ENCODE results near the gene RPF1.

RPF1 gene

DNA sequence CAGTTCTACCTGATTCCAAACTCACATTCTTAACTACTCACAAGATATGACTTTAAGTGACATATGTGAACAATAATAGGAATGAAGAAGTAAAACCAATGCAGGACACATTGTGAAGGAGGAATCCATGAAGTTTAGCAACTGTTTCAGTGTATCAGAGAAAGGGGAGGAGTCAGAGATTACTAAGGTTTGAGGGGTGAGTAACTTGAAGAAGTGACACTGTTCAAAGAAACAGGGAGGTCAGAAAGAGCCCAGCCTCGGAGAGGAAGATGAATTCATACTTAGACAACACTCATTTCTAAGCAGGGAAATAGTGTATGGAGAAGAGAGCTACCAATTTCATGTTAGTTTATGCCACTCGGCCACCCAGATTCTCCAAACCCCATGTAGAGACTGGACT is 28.2 kb upstream of the RPF1 start:
- H3K36me3 ChIP-seq (ENCODE audit: control insufficient read depth, insufficient read depth, low read length), result no peaks in the 10 kb centered on the region
- H3K27me3 ChIP-seq (ENCODE audit: control insufficient read depth, insufficient read depth, low read length), result no peaks in the 10 kb centered on the region
- H3K4me1 ChIP-seq (ENCODE audit: control insufficient read depth, insufficient read depth, low read length), result no peaks in the 10 kb centered on the region
- H3K9ac ChIP-seq (ENCODE audit: low read length), result no peak overlapping the region
- H3K4me3 ChIP-seq (ENCODE audit: low read depth, low read length), result no peak overlapping the region
- no peaks in the 10 kb centered on the region for H3K9me3 ChIP-seq (ENCODE audit: control insufficient read depth, insufficient read depth, low read depth, low read length)
- no peak overlapping the region for H3K27ac ChIP-seq (ENCODE audit: low read depth, low read length)

DNA sequence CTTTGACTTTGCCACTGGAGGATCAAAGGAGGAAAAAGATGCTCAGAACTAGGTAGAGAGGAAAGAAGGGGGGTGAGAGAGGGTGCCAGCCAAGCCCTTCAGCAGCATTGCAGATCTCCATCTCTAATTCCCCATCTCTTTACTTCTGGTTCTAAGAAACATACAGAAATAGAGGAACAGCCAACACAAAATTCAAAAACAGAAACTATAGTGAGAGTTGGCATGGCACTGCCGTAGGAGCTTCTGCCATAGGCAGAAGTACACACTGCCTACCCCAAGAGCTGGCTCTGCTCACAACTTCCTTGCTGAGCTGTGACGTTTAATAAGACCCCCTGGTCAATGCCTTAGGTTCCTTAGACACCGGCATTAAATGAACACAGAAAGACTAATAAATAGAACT is 26.6 kb upstream of the RPF1 start:
- Histone ChIP-seq H3K4me1 (ENCODE audit: control insufficient read depth, insufficient read depth, low read length) (no peaks in the 10 kb centered on the region), H3K36me3 (ENCODE audit: control insufficient read depth, insufficient read depth, low read length) (no peaks in the 10 kb centered on the region), H3K9me3 (ENCODE audit: control insufficient read depth, insufficient read depth, low read depth, low read length) (no peaks in the 10 kb centered on the region), H3K27ac (ENCODE audit: low read depth, low read length) (no peak overlapping the region), H3K27me3 (ENCODE audit: control insufficient read depth, insufficient read depth, low read length) (peaks cover 3% of the 10 kb centered on the region), H3K9ac (ENCODE audit: low read length) (no peak overlapping the region), H3K4me3 (ENCODE audit: low read depth, low read length) (no peak overlapping the region)

DNA sequence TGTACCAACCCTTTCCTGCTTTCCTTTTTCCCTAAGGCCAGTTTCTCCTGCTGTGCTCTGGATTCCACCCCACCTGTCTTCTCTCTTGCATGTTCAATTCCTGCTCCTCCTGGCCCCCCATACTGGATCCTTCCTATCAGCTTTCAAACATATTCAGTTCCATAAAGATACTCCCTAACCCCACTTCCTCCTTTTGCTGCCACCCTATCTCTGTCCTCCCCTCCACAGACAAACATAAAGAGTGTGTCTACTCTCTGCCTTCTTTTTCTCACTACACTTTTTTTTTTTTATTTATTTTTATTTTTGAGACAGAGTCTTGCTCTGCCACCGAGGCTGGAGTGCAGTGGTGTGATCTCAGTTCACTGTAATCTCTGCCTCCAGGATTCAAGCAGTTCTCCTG is 16.9 kb upstream of the RPF1 start:
- peaks cover 19% of the 10 kb centered on the region for H3K27me3 ChIP-seq (ENCODE audit: control insufficient read depth, insufficient read depth, low read length)
- no peak overlapping the region for H3K9ac ChIP-seq (ENCODE audit: low read length)
- no peaks in the 10 kb centered on the region for H3K9me3 ChIP-seq (ENCODE audit: control insufficient read depth, insufficient read depth, low read depth, low read length)
- H3K27ac ChIP-seq (ENCODE audit: low read depth, low read length), result no peak overlapping the region
- no peaks in the 10 kb centered on the region for H3K36me3 ChIP-seq (ENCODE audit: control insufficient read depth, insufficient read depth, low read length)
- H3K4me1 ChIP-seq (ENCODE audit: control insufficient read depth, insufficient read depth, low read length), result no peaks in the 10 kb centered on the region
- H3K4me3 ChIP-seq (ENCODE audit: low read depth, low read length), result no peak overlapping the region

DNA sequence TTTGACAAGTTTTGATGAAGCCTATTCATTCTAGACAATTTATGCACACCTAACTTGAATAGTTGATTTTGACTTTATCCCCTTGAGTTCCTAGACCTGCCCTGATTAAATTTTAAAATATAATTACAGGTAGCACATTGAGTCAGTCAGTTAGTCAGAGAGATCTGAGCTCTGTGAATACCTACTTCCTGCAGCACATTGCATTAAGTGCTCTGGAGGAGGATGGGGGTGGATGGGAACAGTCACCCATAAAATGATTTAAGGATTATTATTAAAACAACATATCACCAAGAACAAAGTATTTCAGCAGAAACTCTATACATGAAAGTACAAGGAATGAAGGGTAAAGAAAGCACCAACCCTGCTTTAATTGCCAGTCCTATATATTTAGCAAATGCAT is 11.8 kb upstream of the RPF1 start:
- Histone ChIP-seq H3K4me1 (ENCODE audit: control insufficient read depth, insufficient read depth, low read length) (no peaks in the 10 kb centered on the region), H3K27ac (ENCODE audit: low read depth, low read length) (no peak overlapping the region), H3K9ac (ENCODE audit: low read length) (no peak overlapping the region), H3K4me3 (ENCODE audit: low read depth, low read length) (no peak overlapping the region), H3K9me3 (ENCODE audit: control insufficient read depth, insufficient read depth, low read depth, low read length) (no peaks in the 10 kb centered on the region), H3K36me3 (ENCODE audit: control insufficient read depth, insufficient read depth, low read length) (no peaks in the 10 kb centered on the region), H3K27me3 (ENCODE audit: control insufficient read depth, insufficient read depth, low read length) (peaks cover 55% of the 10 kb centered on the region)

DNA sequence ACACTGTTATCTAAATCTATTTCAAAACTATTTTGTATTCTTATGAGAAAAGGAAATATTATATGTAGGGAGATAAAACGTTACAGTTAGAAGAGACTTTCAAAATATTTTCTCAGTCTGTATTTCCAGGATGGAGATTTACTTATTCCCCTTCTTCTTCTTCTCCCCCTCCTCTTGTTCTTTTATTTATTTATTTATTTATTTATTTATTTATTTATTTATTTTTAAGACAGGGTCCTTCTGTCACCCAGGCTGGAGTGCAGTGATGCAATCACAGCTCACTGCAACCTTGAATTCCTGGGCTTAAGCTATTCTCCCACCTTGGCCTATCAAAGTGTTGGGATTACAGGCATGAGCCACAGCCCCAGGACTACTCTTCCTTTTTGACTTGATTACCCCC is 2.8 kb upstream of the RPF1 start:
- Histone ChIP-seq H3K36me3 (ENCODE audit: control insufficient read depth, insufficient read depth, low read length) (peaks cover 3% of the 10 kb centered on the region; the same call in 1 of the 2 replicates), H3K9ac (ENCODE audit: low read length) (no peak overlapping the region), H3K4me3 (ENCODE audit: low read depth, low read length) (no peak overlapping the region), H3K27ac (ENCODE audit: low read depth, low read length) (no peak overlapping the region), H3K27me3 (ENCODE audit: control insufficient read depth, insufficient read depth, low read length) (peaks cover 63% of the 10 kb centered on the region), H3K4me1 (ENCODE audit: control insufficient read depth, insufficient read depth, low read length) (0 out of 2 replicates have a peak, but pooled peaks cover 5% of the 10 kb centered on the region), H3K9me3 (ENCODE audit: control insufficient read depth, insufficient read depth, low read depth, low read length) (peaks cover 8% of the 10 kb centered on the region)

DNA sequence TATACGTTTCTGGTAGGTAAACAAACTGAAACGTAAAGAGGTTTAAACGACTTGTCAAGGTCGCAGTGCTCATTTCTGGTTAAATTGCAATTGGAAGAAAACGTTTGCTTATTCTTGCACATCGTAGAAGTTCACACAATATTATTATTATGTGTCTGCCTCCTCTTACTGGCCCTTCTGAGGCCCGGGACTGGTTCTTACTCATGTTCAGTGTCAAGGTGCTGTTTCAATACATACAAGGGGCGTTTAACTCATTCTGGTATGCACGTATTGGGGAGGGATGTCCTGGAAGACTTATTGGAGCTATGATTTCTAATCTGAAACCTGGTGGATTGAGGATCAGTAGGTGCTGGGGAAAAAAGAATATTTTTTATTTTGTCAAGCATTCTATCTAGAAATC is 932 bp downstream of the RPF1 start:
- Histone ChIP-seq H3K36me3 (ENCODE audit: control insufficient read depth, insufficient read depth, low read length) (peaks cover 26% of the 10 kb centered on the region), H3K4me3 (ENCODE audit: low read depth, low read length) (peak overlapping the region; percentile 84), H3K27me3 (ENCODE audit: control insufficient read depth, insufficient read depth, low read length) (peaks cover 29% of the 10 kb centered on the region), H3K4me1 (ENCODE audit: control insufficient read depth, insufficient read depth, low read length) (0 out of 2 replicates have a peak, but pooled peaks cover 5% of the 10 kb centered on the region), H3K27ac (ENCODE audit: low read depth, low read length) (no peak overlapping the region), H3K9me3 (ENCODE audit: control insufficient read depth, insufficient read depth, low read depth, low read length) (peaks cover 8% of the 10 kb centered on the region), H3K9ac (ENCODE audit: low read length) (peak overlapping the region; percentile 90)

DNA sequence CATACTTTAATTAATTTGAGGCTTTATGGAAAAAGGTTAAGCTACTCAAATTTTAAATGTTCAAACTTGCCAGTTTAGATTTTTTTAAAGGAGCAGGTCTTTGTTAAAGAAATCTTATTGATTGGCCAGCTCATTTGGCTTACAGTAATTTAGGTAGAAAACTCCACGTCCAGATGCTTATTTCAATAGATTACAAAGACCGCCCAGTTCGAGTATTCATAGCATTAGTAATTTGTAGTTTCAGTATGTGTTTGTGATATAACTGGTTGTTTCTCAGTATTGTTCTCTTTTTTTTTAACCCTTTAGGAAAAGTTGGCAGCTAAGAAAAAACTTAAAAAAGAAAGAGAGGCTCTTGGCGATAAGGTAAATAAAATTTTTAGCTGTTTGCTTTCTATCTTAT is 1.6 kb downstream of the RPF1 start:
- peaks cover 22% of the 10 kb centered on the region for H3K27me3 ChIP-seq (ENCODE audit: control insufficient read depth, insufficient read depth, low read length)
- no peak overlapping the region for H3K27ac ChIP-seq (ENCODE audit: low read depth, low read length)
- peak overlapping the region; percentile 84 for H3K4me3 ChIP-seq (ENCODE audit: low read depth, low read length)
- H3K36me3 ChIP-seq (ENCODE audit: control insufficient read depth, insufficient read depth, low read length), result peaks cover 31% of the 10 kb centered on the region
- H3K9ac ChIP-seq (ENCODE audit: low read length), result no peak overlapping the region
- peaks cover 8% of the 10 kb centered on the region for H3K9me3 ChIP-seq (ENCODE audit: control insufficient read depth, insufficient read depth, low read depth, low read length)
- H3K4me1 ChIP-seq (ENCODE audit: control insufficient read depth, insufficient read depth, low read length), result 0 out of 2 replicates have a peak, but pooled peaks cover 5% of the 10 kb centered on the region

DNA sequence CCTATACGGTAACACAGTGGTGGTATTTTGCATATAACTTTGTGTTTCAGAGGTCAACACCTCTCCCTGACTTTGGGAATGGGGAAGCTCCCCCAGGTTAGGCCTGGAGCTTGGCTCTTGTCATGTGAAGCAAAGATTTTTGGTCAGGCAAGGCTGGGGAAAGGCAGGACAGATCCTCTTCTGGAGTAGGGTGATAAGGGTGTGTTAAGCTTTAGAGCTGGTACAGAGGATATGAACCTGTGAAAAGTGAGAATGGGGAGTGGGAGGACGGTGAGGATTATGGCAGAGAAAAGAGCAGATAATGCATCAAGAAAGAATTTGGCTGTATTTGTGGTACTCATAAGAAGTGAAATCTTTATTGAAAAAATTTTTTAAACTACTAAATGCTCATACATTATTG is 2.3 kb downstream of the RPF1 start:
- H3K9ac ChIP-seq (ENCODE audit: low read length), result no peak overlapping the region
- peaks cover 18% of the 10 kb centered on the region for H3K27me3 ChIP-seq (ENCODE audit: control insufficient read depth, insufficient read depth, low read length)
- H3K4me1 ChIP-seq (ENCODE audit: control insufficient read depth, insufficient read depth, low read length), result 0 out of 2 replicates have a peak, but pooled peaks cover 5% of the 10 kb centered on the region
- H3K27ac ChIP-seq (ENCODE audit: low read depth, low read length), result no peak overlapping the region
- no peak overlapping the region for H3K4me3 ChIP-seq (ENCODE audit: low read depth, low read length)
- H3K9me3 ChIP-seq (ENCODE audit: control insufficient read depth, insufficient read depth, low read depth, low read length), result peaks cover 8% of the 10 kb centered on the region
- H3K36me3 ChIP-seq (ENCODE audit: control insufficient read depth, insufficient read depth, low read length), result peaks cover 31% of the 10 kb centered on the region

DNA sequence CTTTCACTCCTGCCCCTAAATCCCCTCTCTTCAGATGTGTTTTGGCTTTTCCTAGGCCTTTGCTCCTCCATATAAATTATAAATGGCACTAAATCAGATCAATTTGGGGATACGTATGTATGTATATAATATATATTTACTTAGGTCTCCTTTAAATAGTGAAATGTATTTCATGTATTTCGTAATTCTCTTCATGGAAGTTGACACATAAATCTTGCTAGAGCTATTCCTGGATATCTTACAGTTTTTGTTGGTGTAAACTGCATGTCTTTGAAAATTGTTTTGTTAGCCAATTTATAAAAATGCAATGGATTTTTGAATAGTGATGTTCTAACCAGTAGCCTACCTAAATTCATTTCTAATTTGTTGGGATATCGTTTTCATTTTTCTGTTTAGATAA is 9.0 kb downstream of the RPF1 start:
- H3K9ac ChIP-seq (ENCODE audit: low read length), result no peak overlapping the region
- H3K27ac ChIP-seq (ENCODE audit: low read depth, low read length), result no peak overlapping the region
- no peaks in the 10 kb centered on the region for H3K4me1 ChIP-seq (ENCODE audit: control insufficient read depth, insufficient read depth, low read length)
- no peaks in the 10 kb centered on the region for H3K27me3 ChIP-seq (ENCODE audit: control insufficient read depth, insufficient read depth, low read length)
- no peaks in the 10 kb centered on the region for H3K9me3 ChIP-seq (ENCODE audit: control insufficient read depth, insufficient read depth, low read depth, low read length)
- H3K36me3 ChIP-seq (ENCODE audit: control insufficient read depth, insufficient read depth, low read length), result peaks cover 58% of the 10 kb centered on the region
- H3K4me3 ChIP-seq (ENCODE audit: low read depth, low read length), result no peak overlapping the region

DNA sequence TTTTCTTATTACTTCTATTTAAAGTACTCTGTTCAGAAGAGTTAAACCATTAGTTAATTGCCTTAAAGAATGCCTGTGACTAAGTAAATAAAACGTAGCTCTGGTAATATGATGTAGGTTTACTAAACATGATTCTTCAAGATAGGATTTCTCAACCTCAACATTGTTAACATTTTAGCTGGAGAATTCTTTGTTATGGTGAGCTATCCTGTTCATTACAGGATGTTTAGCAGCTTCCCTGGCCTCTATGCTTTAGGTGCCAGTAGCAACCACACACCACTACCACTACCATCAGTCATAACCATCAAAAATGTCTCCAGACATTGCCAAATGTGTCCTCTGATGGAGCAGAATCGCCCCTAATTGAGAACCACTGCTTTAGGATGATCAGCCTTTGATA is 10.7 kb downstream of the RPF1 start:
- Histone ChIP-seq H3K4me1 (ENCODE audit: control insufficient read depth, insufficient read depth, low read length) (no peaks in the 10 kb centered on the region), H3K36me3 (ENCODE audit: control insufficient read depth, insufficient read depth, low read length) (peaks cover 58% of the 10 kb centered on the region), H3K27me3 (ENCODE audit: control insufficient read depth, insufficient read depth, low read length) (no peaks in the 10 kb centered on the region), H3K9ac (ENCODE audit: low read length) (no peak overlapping the region), H3K27ac (ENCODE audit: low read depth, low read length) (no peak overlapping the region), H3K9me3 (ENCODE audit: control insufficient read depth, insufficient read depth, low read depth, low read length) (no peaks in the 10 kb centered on the region), H3K4me3 (ENCODE audit: low read depth, low read length) (no peak overlapping the region)

DNA sequence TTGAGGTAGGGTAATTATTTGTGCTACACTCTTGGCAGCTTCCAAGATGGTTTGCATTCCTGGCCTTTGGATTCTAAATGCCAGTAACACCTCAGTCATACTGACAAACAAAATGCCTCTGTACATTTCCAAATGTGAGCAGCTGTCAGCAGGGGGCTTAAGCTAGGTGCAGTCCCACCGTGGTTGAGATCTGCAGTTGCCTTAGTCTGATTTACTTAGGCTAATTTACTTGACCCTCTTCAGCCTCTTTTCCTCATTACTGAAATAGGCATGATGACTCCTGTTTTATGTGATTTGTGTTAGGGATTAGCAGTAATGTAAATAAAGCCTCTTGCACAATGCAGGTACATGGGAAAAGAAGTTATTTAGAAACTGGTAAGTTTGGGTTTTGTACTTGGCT is 13.7 kb downstream of the RPF1 start:
- peaks cover 80% of the 10 kb centered on the region for H3K36me3 ChIP-seq (ENCODE audit: control insufficient read depth, insufficient read depth, low read length)
- no peaks in the 10 kb centered on the region for H3K27me3 ChIP-seq (ENCODE audit: control insufficient read depth, insufficient read depth, low read length)
- H3K4me1 ChIP-seq (ENCODE audit: control insufficient read depth, insufficient read depth, low read length), result no peaks in the 10 kb centered on the region
- H3K4me3 ChIP-seq (ENCODE audit: low read depth, low read length), result no peak overlapping the region
- no peak overlapping the region for H3K27ac ChIP-seq (ENCODE audit: low read depth, low read length)
- no peaks in the 10 kb centered on the region for H3K9me3 ChIP-seq (ENCODE audit: control insufficient read depth, insufficient read depth, low read depth, low read length)
- no peak overlapping the region for H3K9ac ChIP-seq (ENCODE audit: low read length)

DNA sequence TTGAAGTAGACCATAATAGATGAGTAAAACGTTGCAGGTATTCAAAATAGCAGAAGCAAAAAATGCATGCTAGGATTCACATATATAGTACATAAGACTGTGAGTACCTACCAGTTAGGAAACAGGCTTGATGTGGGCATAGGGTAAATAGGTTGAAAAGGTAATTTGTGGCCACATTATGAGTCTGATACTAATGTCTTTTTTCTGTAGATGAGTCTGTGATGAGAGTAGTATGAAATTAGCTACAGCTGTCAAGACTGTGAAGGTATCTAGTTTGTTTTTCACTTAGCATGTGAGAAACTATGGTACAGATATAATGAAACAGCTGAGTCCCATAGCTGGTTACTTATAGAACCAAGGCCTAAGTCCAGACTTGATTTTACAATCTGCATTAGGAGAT is 14.7 kb downstream of the RPF1 start:
- H3K9ac ChIP-seq (ENCODE audit: low read length), result no peak overlapping the region
- no peaks in the 10 kb centered on the region for H3K27me3 ChIP-seq (ENCODE audit: control insufficient read depth, insufficient read depth, low read length)
- no peak overlapping the region for H3K27ac ChIP-seq (ENCODE audit: low read depth, low read length)
- no peaks in the 10 kb centered on the region for H3K9me3 ChIP-seq (ENCODE audit: control insufficient read depth, insufficient read depth, low read depth, low read length)
- no peak overlapping the region for H3K4me3 ChIP-seq (ENCODE audit: low read depth, low read length)
- H3K4me1 ChIP-seq (ENCODE audit: control insufficient read depth, insufficient read depth, low read length), result no peaks in the 10 kb centered on the region
- peaks cover 90% of the 10 kb centered on the region for H3K36me3 ChIP-seq (ENCODE audit: control insufficient read depth, insufficient read depth, low read length)

Measured in HUES6 (cell line).